Camera-type eye (tissue), 1 donor: ENCODE measurements around the gene OR10A7. TPM values are rescaled to one million over a fixed set of nuclear protein-coding genes. Genes with fewer than 3 reads are reported as not detected.

Experiments used
- total RNA-seq: library from RNA; depleted of rRNA; stranded (reverse); fragments of >200 nt; gene quantifications from one replicate; pipeline ENCODE4 v1.2.3, GENCODE V29; 2014

Gene OR10A7, protein sequence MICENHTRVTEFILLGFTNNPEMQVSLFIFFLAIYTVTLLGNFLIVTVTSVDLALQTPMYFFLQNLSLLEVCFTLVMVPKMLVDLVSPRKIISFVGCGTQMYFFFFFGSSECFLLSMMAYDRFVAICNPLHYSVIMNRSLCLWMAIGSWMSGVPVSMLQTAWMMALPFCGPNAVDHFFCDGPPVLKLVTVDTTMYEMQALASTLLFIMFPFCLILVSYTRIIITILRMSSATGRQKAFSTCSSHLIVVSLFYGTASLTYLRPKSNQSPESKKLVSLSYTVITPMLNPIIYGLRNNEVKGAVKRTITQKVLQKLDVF
- not detected for total RNA-seq

DNA sequence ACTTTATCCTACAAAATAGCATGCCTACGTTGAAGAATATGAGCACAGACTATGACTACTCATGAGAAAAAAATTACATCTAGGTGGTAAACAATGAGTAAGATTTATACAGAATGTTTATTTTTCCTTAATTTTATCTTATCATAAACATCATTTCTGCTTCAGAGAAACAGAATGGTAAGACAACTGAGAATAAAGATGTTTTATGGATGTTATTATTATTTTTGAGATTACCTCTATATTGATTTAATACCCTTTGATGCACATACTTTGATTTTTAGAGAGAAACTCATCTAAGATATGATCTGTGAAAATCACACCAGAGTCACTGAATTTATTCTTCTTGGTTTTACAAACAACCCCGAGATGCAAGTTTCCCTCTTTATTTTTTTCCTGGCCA is at the start of gene OR10A7:
Gene OR10A7, plus strand, starts transcription at position 301 of the 400 bp plus-strand sequence. Its CDS starts 0 bp downstream, at position 301.

DNA sequence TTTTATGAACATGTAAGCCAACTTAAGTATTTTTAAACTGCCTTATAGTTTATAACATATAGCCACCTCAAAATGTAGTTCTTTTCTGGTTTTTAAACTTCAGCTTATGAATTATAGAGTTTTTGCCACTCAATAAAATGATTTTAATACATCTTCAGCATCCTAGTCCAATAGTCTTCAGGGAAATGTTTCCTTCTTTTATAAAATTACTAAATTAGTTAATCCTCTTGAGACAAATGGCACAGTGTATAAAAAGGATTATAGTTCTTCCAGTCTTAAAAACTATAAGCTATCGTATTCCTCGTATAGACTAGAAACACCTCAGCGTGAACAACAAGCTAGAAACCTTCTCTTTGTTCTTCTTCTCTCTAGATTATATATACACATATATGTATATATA is 23.5 kb downstream of the OR10A7 start, which contains the start of gene OR6C74:
Gene OR6C74, plus strand, starts transcription at position 301 of the 400 bp plus-strand sequence. CDS start 2,679 bp downstream, outside the sequence.

Other genes starting within 250 kb of the OR10A7 start
- gene TESPA1, start 236.3 kb upstream of the OR10A7 start, total RNA-seq = 0.71 TPM
- 367 TPM for gene NEUROD4, start 201.1 kb upstream of the OR10A7 start, total RNA-seq
- not detected for gene OR9K2, start 94.6 kb upstream of the OR10A7 start, total RNA-seq
- gene OR6C74, start 23.6 kb downstream of the OR10A7 start, total RNA-seq = not detected
- gene OR6C6, start 75.5 kb downstream of the OR10A7 start, total RNA-seq = not detected
- gene OR6C1, start 93.3 kb downstream of the OR10A7 start, total RNA-seq = not detected
- not detected for gene OR6C3, start 109.7 kb downstream of the OR10A7 start, total RNA-seq
- not detected for gene OR6C75, start 141.9 kb downstream of the OR10A7 start, total RNA-seq
- gene OR6C65, start 179.5 kb downstream of the OR10A7 start, total RNA-seq = not detected
- not detected for gene OR6C76, start 205.2 kb downstream of the OR10A7 start, total RNA-seq
- not detected for gene OR6C2, start 223.1 kb downstream of the OR10A7 start, total RNA-seq
- gene OR6C70, start 249.1 kb downstream of the OR10A7 start, total RNA-seq = not detected